Stimulated activated CD8-positive, alpha-beta memory T cell treated with anti-CD3 and anti-CD28 coated beads, Interleukin-15, amount 100 ng/mL, for 4 hours (primary cell): ENCODE data around the gene IKZF2.

ENCODE experiments used
- DNase-seq, 2 donors: peaks; one replicate each; pipeline ENCODE4 v3.0.0-alpha.2; 2020; ENCODE audit warnings: low read depth in 2 of 2

IKZF2 gene

GRCh38 chr2:213151437-213152064 lies at the start of gene IKZF2:
IKZF2 (minus strand) TSS chr2:213151612; CDS start chr2:213148629, 2,983 bp downstream.
- peak; percentile 47 to 54 for DNase-seq

GRCh38 chr2:213199871-213200270 lies 48.5 kb upstream of the IKZF2 start:
- no peak for DNase-seq

- no peak for DNase-seq
Measured at GRCh38 chr2:213189001-213189899, 37.8 kb upstream of the IKZF2 start.

GRCh38 chr2:213188533-213188867 lies 37.1 kb upstream of the IKZF2 start:
- DNase-seq = no peak

GRCh38 chr2:213187833-213188532 lies 36.6 kb upstream of the IKZF2 start:
- DNase-seq = no peak

GRCh38 chr2:213187386-213187785 lies 36.0 kb upstream of the IKZF2 start:
- no peak for DNase-seq

GRCh38 chr2:213185147-213185822 lies 33.9 kb upstream of the IKZF2 start:
- DNase-seq = no peak

- no peak for DNase-seq
Measured at GRCh38 chr2:213181712-213182111, 30.3 kb upstream of the IKZF2 start.

GRCh38 chr2:213177679-213178078 lies 26.3 kb upstream of the IKZF2 start:
- DNase-seq = no peak

GRCh38 chr2:213175673-213176247 lies 24.3 kb upstream of the IKZF2 start:
- DNase-seq = no peak

- no peak for DNase-seq
Measured at GRCh38 chr2:213172641-213173040, 21.2 kb upstream of the IKZF2 start.

GRCh38 chr2:213171147-213171546 lies 19.7 kb upstream of the IKZF2 start:
- DNase-seq = no peak

- no peak for DNase-seq
Measured at GRCh38 chr2:213167271-213167930, 16.0 kb upstream of the IKZF2 start.

GRCh38 chr2:213166109-213166508 lies 14.7 kb upstream of the IKZF2 start:
- no peak for DNase-seq

- DNase-seq = no peak
Measured at GRCh38 chr2:213164263-213164662, 12.9 kb upstream of the IKZF2 start.

- no peak for DNase-seq
Measured at GRCh38 chr2:213162516-213163118, 11.2 kb upstream of the IKZF2 start.

- no peak for DNase-seq
Measured at GRCh38 chr2:213161759-213162515, 10.5 kb upstream of the IKZF2 start.

GRCh38 chr2:213159768-213160167 lies 8.4 kb upstream of the IKZF2 start:
- DNase-seq = no peak

GRCh38 chr2:213157242-213157641 lies 5.8 kb upstream of the IKZF2 start:
- DNase-seq = no peak

- no peak for DNase-seq
Measured at GRCh38 chr2:213156717-213157116, 5.3 kb upstream of the IKZF2 start.
